SK-MEL-5 (cell line): ENCODE measurements around the gene ZNF677. TPM values are rescaled to one million over a fixed set of nuclear protein-coding genes. Genes with fewer than 3 reads are reported as not detected.
"Not testable (repeated sequence)": the region's sequence is repeated elsewhere in the genome, so short reads cannot be mapped to it uniquely, and the experiment has no call there.

Experiments used
- DNase-seq: peaks from one replicate; pipeline ENCODE4 v3.0.0-alpha.2; 2016; ENCODE audit warnings: low read depth, low spot score
- in situ Hi-C: cut with HindIII; loops from 2 replicates; pipeline ENCODE4 v1.10.0; 2016; ENCODE audit warnings: low sequenced_read_pairs, high pct_unique_total_duplicates, low pct_unique_long_range_greater_than_20kb
- total RNA-seq: library from RNA; depleted of rRNA; stranded (reverse); fragments of >200 nt; shearing (Covaris generic); gene quantifications from 2 replicates; pipeline ENCODE4 v1.2.3, GENCODE V29; 2014; rRNA removed

ZNF677 gene
- total RNA-seq, 1 experiment from 2014 or later: 6.2 TPM

- in situ Hi-C loops, DNase-seq: not testable (repeated sequence)
Measured at GRCh38 chr19:53211554-53211953, 43.1 kb downstream of the ZNF677 start.

DNA sequence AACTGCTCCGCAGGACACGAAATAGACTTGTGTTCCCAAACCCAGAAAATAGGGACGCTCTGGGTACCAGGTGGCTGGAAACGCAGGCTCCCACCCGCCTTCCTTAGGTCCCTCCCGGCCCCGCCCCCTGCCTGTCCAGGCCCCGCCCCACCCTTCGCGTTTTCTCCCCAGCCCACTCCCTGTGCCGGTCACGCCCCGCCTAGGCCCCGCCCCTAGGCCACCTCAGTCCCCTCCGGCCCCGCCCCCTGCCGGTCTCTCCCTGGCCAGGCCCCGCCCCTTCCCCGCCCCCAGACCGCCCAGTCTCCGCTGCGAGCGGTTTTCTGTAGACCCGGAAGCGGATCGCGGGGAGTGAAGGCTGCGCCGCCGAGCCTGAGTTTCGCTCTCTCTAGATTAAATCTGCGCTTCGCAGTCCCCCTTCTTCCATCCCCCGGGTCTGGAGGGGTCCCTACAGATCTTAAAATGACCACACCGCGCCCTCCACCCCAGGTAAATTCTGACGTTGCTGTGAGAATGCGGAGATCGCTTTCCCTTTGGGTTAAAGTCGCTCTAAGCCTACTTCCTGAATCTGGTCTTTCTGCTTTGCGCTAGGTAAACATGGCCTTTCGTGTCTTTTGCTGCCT, 57.8 kb downstream of the ZNF677 start:
- DNase-seq: peak; percentile 83

GRCh38 chr19:53195265-53195903, 59.3 kb downstream of the ZNF677 start:
- peak; percentile 81 for DNase-seq
- in situ Hi-C loops: no loop called here

More for the DNA sequence above, 57.8 kb downstream of the ZNF677 start:
- in situ Hi-C loops: no loop called here

DNA sequence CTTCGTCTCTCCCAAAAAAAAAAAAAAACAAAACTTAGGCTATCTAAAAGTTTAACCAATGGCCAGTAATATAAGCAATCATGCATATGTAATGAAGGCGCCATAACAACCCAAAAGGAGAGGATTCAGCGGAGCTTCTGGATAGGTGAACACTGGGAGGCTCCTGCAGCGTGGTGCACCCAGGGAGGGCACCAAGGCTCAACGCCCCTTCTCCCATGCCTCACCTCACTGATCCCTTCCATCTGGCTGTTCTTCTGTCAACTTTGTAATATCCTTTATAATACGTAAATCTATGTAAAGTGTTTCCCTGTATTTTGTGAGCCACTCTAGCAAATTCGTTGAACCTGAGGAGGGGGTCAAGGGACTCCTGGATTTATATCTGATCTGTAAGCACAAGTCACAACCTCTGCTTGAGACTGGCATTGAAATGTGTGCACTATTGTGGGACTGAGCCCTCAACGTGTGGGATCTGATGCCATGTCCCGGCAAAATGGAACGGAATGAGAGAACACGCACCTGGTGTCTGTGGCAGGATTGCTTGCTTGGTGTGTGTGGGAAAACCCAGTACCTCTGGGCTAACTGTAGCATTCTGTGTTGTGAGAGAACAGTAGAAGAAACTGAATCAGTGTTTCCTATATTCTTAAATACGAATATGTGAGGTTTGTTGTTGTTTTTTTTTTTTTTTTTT, 61.0 kb downstream of the ZNF677 start:
- in situ Hi-C loops: no loop called here

GRCh38 chr19:53192771-53193534, 61.7 kb downstream of the ZNF677 start, which contains the start of gene ZNF665:
TSS of gene ZNF665 (minus strand) at chr19:53193358. CDS start at chr19:53182898, 10,460 bp downstream.
- peak; percentile 59 for DNase-seq
- in situ Hi-C loops: no loop called here

More for the DNA sequence above, 61.0 kb downstream of the ZNF677 start:
- no peak for DNase-seq

- DNase-seq: no peak
- in situ Hi-C loops: no loop called here
Measured at GRCh38 chr19:53190253-53190652, 64.4 kb downstream of the ZNF677 start.

- DNase-seq, in situ Hi-C loops: not testable (repeated sequence)
Measured at GRCh38 chr19:53189691-53190198, 64.9 kb downstream of the ZNF677 start.

Other genes with a start within 250 kb of the ZNF677 start
- gene ERVV-1, start 241.0 kb downstream of the ZNF677 start, total RNA-seq: not detected in 2 replicates
- 0.08 and 0.18 TPM in 2 replicates for gene ERVV-2, start 210.1 kb downstream of the ZNF677 start, total RNA-seq
- 19.4 and 23.4 TPM in 2 replicates for gene ZNF160, start 151.5 kb downstream of the ZNF677 start, total RNA-seq
- 0.21 TPM in 1 of 2 replicates, not detected in the other for gene ZNF415, start 122.0 kb downstream of the ZNF677 start, total RNA-seq
- gene ZNF347, start 95.8 kb downstream of the ZNF677 start, total RNA-seq: 5.9 and 6.7 TPM in 2 replicates
- gene ZNF665, start 61.5 kb downstream of the ZNF677 start, total RNA-seq: not detected in 2 replicates
- gene VN1R2, start 3.4 kb upstream of the ZNF677 start, total RNA-seq: not detected in 2 replicates
- gene VN1R4, start 12.8 kb upstream of the ZNF677 start, total RNA-seq: not detected in 2 replicates
- 10.2 and 12.7 TPM in 2 replicates for gene ZNF845, start 78.9 kb upstream of the ZNF677 start, total RNA-seq
- gene ZNF525, start 110.8 kb upstream of the ZNF677 start, total RNA-seq: 9.5 and 10.0 TPM in 2 replicates
- gene ZNF765, start 140.3 kb upstream of the ZNF677 start, total RNA-seq: 9.7 and 11.5 TPM in 2 replicates
- gene ZNF761, start 177.1 kb upstream of the ZNF677 start, total RNA-seq: 7.8 and 8.6 TPM in 2 replicates
- 3.4 and 3.9 TPM in 2 replicates for gene ZNF813, start 212.9 kb upstream of the ZNF677 start, total RNA-seq